A673 (cell line): ENCODE data around the gene HDHD3.

Experiments
- CTCF ChIP-seq: fragments of 300-800, 200-600 bp; sonication (generic); conservative IDR thresholded peaks from 2 replicates; pipeline ENCODE4 v1.5.1; 2017; ENCODE audit warnings: low read depth, mild to moderate bottlenecking, antibody characterized with exemption, low read length, moderate library complexity, mixed read lengths
- EZH2 ChIP-seq: fragments of 200-600 bp; sonication (generic); IDR thresholded peaks from 2 replicates; pipeline ENCODE4 v1.6.1; 2017; ENCODE audit warnings: borderline replicate concordance, low read depth, mild to moderate bottlenecking, mixed read lengths, antibody characterized with exemption, low read length; ENCODE audit not compliant: poor library complexity, severe bottlenecking

GRCh38 chr9:113368982-113369854 lies 7.6 kb downstream of the HDHD3 start:
- no peak for TF ChIP-seq CTCF
- TF ChIP-seq EZH2, result no peak
